Measurements from ENCODE around the gene SDF4. TPM values are rescaled to one million over a fixed set of nuclear protein-coding genes. Genes with fewer than 3 reads are reported as not detected.

The SDF4 gene
- total RNA-seq, 1 donor from 2014 or later: 93.8 TPM

DNA sequence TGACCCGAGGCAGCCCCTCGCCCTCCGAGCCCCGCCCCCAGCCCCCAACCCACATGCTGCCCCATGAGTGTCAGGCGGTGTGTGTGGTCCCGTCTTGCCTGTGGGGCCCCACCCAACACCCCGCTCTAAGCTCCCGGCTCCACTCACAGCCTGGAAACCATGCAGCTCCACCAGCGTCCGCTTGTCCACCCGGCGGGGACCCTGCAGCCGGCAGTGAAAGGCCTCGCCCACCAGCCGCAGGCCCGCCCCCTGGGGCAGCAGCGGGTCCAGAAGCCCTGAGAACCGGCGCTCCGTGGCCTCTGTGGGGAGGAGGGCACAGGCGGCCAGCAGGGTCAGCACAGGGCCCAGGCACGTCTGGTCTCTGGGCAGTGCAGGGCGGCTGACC, 12.0 kb upstream of the SDF4 start:
- no peaks in the 10 kb centered on the region for H3K4me1 Mint-ChIP-seq
- DNase-seq (ENCODE audit: low read depth, low spot score): no peak
- no peaks in the 10 kb centered on the region for H3K36me3 Mint-ChIP-seq (ENCODE audit: low read depth)
- TF ChIP-seq, protein P1, sequence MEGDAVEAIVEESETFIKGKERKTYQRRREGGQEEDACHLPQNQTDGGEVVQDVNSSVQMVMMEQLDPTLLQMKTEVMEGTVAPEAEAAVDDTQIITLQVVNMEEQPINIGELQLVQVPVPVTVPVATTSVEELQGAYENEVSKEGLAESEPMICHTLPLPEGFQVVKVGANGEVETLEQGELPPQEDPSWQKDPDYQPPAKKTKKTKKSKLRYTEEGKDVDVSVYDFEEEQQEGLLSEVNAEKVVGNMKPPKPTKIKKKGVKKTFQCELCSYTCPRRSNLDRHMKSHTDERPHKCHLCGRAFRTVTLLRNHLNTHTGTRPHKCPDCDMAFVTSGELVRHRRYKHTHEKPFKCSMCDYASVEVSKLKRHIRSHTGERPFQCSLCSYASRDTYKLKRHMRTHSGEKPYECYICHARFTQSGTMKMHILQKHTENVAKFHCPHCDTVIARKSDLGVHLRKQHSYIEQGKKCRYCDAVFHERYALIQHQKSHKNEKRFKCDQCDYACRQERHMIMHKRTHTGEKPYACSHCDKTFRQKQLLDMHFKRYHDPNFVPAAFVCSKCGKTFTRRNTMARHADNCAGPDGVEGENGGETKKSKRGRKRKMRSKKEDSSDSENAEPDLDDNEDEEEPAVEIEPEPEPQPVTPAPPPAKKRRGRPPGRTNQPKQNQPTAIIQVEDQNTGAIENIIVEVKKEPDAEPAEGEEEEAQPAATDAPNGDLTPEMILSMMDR (conservative IDR thresholded peaks at IDR 0.05): no peak
- no peak overlapping the region for H3K4me3 Mint-ChIP-seq
- no peak overlapping the region for H3K27ac Mint-ChIP-seq (ENCODE audit: unreplicated experiment)
- no peaks in the 10 kb centered on the region for H3K9me3 Mint-ChIP-seq
- peaks cover 18% of the 10 kb centered on the region for H3K27me3 Mint-ChIP-seq (ENCODE audit: low read depth)

- Mint-ChIP-seq H3K27me3 (ENCODE audit: low read depth) (peaks cover 18% of the 10 kb centered on the region), H3K27ac (ENCODE audit: unreplicated experiment) (no peak overlapping the region), H3K4me1 (no peaks in the 10 kb centered on the region), H3K4me3 (no peak overlapping the region), H3K9me3 (no peaks in the 10 kb centered on the region), H3K36me3 (ENCODE audit: low read depth) (no peaks in the 10 kb centered on the region)
- TF ChIP-seq, protein P1 (conservative IDR thresholded peaks at IDR 0.05): no peak
- no peak for DNase-seq (ENCODE audit: low read depth, low spot score)
These were observed 11.5 kb upstream of the SDF4 start for GRCh38 chr1:1243266-1243660.

DNA sequence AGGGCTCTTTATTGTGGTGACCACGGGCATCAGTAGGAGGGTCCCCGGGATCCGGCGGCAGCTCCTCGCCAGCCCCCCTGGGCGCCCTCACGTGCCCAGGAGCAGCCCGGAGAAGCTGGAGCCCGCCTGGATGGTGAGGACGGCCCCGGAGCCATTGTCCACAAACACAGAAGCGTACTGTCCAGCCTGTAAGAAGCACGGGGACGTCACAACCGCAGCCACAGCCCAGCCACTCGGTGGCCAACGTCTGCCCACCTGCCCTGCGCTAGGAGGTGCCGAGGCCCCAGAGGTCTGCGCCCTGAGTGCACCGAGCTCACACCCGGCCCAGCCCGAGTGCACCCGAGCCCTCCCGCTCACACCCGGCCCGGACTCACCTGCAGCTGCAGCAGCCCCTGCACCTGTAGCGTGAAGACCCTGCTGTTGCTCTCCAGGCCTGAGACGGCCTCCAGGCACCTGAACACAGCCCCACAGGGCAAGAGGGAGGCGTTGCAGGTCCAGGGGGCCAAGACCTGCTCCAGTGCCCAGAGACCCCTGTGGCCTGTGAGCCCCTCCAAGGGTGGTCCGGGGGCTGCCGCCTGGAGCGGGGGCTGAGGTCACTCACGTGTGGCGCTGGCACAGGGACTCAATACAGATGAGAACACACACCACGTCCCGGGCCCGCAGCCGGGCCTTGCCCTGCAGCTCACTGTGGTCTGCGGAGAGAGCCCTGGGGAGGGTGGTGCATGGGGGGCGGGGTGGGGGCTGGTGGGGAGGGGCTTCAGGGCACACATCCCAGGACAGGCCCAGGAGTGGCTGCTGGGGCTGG, 10.9 kb upstream of the SDF4 start:
- H3K4me3 Mint-ChIP-seq: no peak overlapping the region
- H3K27ac Mint-ChIP-seq (ENCODE audit: unreplicated experiment): no peak overlapping the region
- no peaks in the 10 kb centered on the region for H3K4me1 Mint-ChIP-seq
- DNase-seq (ENCODE audit: low read depth, low spot score): no peak
- H3K9me3 Mint-ChIP-seq: no peaks in the 10 kb centered on the region
- TF ChIP-seq, protein P1 (conservative IDR thresholded peaks at IDR 0.05): no peak
- H3K36me3 Mint-ChIP-seq (ENCODE audit: low read depth): no peaks in the 10 kb centered on the region
- peaks cover 14% of the 10 kb centered on the region for H3K27me3 Mint-ChIP-seq (ENCODE audit: low read depth)

GRCh38 chr1:1241588-1242219, 9.9 kb upstream of the SDF4 start:
- TF ChIP-seq, protein P1 (conservative IDR thresholded peaks at IDR 0.05): no peak
- no peaks in the 10 kb centered on the region for H3K36me3 Mint-ChIP-seq (ENCODE audit: low read depth)
- H3K27ac Mint-ChIP-seq (ENCODE audit: unreplicated experiment): no peak overlapping the region
- H3K4me1 Mint-ChIP-seq: no peaks in the 10 kb centered on the region
- no peak overlapping the region for H3K4me3 Mint-ChIP-seq
- no peak for DNase-seq (ENCODE audit: low read depth, low spot score)
- peaks cover 7% of the 10 kb centered on the region for H3K27me3 Mint-ChIP-seq (ENCODE audit: low read depth)
- no peaks in the 10 kb centered on the region for H3K9me3 Mint-ChIP-seq

DNA sequence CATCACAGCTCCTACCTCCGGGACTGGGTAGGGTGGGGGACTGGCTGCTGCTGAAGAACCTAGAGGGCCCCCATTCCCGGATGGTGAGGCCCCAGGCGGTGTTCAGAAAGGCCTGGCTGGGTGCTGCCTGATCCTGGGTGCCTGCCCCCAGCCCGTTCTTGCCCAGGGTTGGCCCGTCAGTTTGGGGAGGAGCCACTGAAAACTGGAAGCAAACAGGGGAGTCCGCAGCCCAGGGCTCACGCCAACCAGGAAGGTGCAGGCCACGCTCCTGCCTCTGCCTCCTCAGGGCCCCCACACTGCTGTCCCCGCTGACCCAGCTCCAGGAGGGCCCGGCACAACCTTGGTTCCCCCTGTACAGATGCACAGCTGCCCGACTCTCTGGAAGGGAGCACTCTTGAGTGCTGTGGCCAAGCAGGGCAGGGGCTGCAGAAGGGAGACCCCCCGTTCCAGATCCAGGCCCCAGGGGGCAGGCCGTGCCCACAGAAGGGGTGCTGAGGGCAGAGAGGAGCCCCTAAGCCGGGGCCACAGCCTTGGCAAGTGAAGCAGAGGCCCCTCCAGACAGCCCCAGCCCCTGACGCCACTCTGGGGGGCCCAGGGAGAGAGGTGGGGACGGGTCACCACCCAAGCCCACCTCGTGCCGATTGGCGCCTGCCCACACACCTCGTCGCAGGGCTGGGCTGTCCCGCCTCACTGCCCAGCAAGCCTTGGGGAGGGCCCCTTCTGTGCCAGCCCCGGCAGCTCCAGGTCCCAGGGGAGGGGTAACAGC, 9.2 kb upstream of the SDF4 start:
- H3K27ac Mint-ChIP-seq (ENCODE audit: unreplicated experiment): no peak overlapping the region
- no peaks in the 10 kb centered on the region for H3K36me3 Mint-ChIP-seq (ENCODE audit: low read depth)
- no peak overlapping the region for H3K4me3 Mint-ChIP-seq
- H3K4me1 Mint-ChIP-seq: no peaks in the 10 kb centered on the region
- H3K27me3 Mint-ChIP-seq (ENCODE audit: low read depth): peaks cover 7% of the 10 kb centered on the region
- TF ChIP-seq, protein P1 (conservative IDR thresholded peaks at IDR 0.05): no peak
- DNase-seq (ENCODE audit: low read depth, low spot score): no peak
- H3K9me3 Mint-ChIP-seq: no peaks in the 10 kb centered on the region
